Liver (tissue), 3 donors: Measurements from ENCODE around the gene RIC1.

ENCODE experiments used
- EGR1 ChIP-seq, 2 donors: IDR thresholded peaks; 2 replicates each; pipeline ENCODE4 v1.6.1; 2016 to 2018; ENCODE audit warnings: antibody characterized with exemption in 2 of 2, low read depth in 2 of 2
- NR2F2 ChIP-seq: IDR thresholded peaks from 2 replicates; pipeline ENCODE4 v1.6.1; 2016; ENCODE audit warnings: antibody characterized with exemption
- RAD21 ChIP-seq, 2 donors: IDR thresholded peaks; 2 replicates each; pipeline ENCODE4 v1.6.1; 2016; ENCODE audit warnings: antibody characterized with exemption in 2 of 2, mild to moderate bottlenecking in 2 of 2
- TAF1 ChIP-seq: conservative IDR thresholded peaks from 2 replicates; pipeline ENCODE4 v1.6.1; 2016; ENCODE audit warnings: antibody characterized with exemption, mild to moderate bottlenecking
- YY1 ChIP-seq: IDR thresholded peaks from 2 replicates; pipeline ENCODE4 v1.6.1; 2016; ENCODE audit warnings: antibody characterized with exemption, mild to moderate bottlenecking
- TF ChIP-seq, protein P1 (sequence below): fragments of 150-350 bp; IDR thresholded peaks from 2 replicates; pipeline ENCODE4 v1.5.1; 2017; ENCODE audit warnings: improper control_type of control experiment, low read depth, low read length; ENCODE audit not compliant: missing input control
- TF ChIP-seq, protein P2 (sequence below): IDR thresholded peaks from 2 replicates; pipeline ENCODE4 v1.6.1; 2016; ENCODE audit warnings: antibody characterized with exemption, mild to moderate bottlenecking
- TF ChIP-seq, protein P3 (sequence below): IDR thresholded peaks from 2 replicates; pipeline ENCODE4 v1.6.1; 2016; ENCODE audit warnings: antibody characterized with exemption
- donor health status: healthy.
- donor health status: healthy.

DNA sequence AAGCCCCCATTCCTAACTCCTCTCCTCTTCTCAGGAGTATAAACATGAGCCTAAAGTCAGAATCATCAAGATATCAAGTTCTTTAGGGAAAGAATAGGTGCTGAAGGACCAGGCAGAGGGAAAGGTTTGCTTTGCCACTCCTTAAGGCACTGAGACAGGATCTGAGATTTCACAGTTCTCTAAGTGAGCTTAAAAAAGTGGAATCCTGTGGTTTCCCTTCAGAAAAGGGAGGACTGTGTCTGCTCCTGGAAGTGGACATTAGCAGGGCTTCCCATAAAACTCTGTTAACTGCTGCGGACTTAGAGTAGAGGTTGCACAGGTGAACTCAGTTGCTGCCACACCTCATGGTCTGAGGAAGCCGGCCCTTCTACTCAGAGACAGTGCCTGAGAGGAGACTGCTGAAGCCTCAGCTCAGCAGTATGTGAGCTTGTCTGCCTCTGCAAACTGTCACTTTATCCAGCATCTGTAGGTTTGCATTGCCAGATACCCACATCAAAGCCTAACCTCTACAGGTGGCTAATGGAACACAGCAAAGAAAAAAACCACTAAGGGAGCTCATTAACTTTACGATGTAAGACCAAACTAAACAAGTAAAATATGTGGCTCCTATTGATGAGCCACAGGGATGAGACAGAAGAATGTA lies 42.9 kb downstream of the RIC1 start:
- TF ChIP-seq, protein P1, sequence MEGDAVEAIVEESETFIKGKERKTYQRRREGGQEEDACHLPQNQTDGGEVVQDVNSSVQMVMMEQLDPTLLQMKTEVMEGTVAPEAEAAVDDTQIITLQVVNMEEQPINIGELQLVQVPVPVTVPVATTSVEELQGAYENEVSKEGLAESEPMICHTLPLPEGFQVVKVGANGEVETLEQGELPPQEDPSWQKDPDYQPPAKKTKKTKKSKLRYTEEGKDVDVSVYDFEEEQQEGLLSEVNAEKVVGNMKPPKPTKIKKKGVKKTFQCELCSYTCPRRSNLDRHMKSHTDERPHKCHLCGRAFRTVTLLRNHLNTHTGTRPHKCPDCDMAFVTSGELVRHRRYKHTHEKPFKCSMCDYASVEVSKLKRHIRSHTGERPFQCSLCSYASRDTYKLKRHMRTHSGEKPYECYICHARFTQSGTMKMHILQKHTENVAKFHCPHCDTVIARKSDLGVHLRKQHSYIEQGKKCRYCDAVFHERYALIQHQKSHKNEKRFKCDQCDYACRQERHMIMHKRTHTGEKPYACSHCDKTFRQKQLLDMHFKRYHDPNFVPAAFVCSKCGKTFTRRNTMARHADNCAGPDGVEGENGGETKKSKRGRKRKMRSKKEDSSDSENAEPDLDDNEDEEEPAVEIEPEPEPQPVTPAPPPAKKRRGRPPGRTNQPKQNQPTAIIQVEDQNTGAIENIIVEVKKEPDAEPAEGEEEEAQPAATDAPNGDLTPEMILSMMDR: no peak
- TF ChIP-seq YY1 (no peak), TAF1 (no peak), RAD21 (IDR thresholded peaks at IDR 0.05) (no peak), NR2F2 (no peak), EGR1 (IDR thresholded peaks at IDR 0.05; ENCODE audit: low read depth in 2 of 2) (no peak)
- TF ChIP-seq, protein P2, sequence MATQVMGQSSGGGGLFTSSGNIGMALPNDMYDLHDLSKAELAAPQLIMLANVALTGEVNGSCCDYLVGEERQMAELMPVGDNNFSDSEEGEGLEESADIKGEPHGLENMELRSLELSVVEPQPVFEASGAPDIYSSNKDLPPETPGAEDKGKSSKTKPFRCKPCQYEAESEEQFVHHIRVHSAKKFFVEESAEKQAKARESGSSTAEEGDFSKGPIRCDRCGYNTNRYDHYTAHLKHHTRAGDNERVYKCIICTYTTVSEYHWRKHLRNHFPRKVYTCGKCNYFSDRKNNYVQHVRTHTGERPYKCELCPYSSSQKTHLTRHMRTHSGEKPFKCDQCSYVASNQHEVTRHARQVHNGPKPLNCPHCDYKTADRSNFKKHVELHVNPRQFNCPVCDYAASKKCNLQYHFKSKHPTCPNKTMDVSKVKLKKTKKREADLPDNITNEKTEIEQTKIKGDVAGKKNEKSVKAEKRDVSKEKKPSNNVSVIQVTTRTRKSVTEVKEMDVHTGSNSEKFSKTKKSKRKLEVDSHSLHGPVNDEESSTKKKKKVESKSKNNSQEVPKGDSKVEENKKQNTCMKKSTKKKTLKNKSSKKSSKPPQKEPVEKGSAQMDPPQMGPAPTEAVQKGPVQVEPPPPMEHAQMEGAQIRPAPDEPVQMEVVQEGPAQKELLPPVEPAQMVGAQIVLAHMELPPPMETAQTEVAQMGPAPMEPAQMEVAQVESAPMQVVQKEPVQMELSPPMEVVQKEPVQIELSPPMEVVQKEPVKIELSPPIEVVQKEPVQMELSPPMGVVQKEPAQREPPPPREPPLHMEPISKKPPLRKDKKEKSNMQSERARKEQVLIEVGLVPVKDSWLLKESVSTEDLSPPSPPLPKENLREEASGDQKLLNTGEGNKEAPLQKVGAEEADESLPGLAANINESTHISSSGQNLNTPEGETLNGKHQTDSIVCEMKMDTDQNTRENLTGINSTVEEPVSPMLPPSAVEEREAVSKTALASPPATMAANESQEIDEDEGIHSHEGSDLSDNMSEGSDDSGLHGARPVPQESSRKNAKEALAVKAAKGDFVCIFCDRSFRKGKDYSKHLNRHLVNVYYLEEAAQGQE: no peak
- TF ChIP-seq, protein P3, sequence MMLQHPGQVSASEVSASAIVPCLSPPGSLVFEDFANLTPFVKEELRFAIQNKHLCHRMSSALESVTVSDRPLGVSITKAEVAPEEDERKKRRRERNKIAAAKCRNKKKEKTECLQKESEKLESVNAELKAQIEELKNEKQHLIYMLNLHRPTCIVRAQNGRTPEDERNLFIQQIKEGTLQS: no peak
